ENCODE results near the gene TNFSF11. TPM values are rescaled to one million over a fixed set of nuclear protein-coding genes. Genes with fewer than 3 reads are reported as not detected.

Gene TNFSF11
- total RNA-seq, 1 experiment from 2014 or later: 3.5 TPM

DNA sequence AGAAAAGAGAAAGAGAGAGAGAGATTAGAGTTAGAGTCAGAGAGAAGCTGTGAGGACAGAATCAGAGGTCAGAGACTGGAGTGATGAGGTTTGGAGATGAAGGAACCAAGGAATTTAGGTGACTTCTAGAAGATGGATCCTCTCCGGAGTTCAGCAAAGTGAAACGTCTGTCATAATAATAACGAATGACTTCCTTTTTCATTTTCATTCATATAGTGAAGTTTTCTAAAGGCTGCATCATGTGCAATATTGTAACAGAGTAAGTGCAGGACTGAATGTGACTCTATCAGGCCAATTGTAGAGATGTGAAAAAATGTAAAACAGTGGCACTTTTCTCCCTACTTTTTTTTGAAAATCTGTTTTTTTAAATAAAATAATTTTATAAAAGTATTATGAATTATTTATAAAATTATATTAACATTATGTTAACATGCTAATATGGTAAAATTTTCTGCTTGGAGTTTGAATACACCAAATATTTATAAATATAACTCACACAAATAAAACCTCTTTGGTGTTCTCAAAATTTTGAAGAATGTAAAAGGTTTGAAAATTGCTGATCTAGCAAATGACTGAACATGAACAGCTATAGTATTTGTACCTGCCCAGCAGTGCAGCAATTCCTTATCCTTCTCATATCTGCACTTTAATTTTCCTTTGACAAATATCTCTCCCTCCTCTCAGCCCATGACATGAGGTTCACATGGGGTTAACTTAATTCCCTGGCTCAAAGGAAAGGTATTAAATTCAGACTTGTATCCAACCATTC is 4.2 kb upstream of the TNFSF11 start:
- no peaks in the 10 kb centered on the region for H4K20me1 ChIP-seq (ENCODE audit: control insufficient read depth, insufficient read depth, insufficient read length)
- H3K56ac ChIP-seq (ENCODE audit: insufficient read length, low read depth, low read length): no peak overlapping the region
- TF ChIP-seq, protein P1, sequence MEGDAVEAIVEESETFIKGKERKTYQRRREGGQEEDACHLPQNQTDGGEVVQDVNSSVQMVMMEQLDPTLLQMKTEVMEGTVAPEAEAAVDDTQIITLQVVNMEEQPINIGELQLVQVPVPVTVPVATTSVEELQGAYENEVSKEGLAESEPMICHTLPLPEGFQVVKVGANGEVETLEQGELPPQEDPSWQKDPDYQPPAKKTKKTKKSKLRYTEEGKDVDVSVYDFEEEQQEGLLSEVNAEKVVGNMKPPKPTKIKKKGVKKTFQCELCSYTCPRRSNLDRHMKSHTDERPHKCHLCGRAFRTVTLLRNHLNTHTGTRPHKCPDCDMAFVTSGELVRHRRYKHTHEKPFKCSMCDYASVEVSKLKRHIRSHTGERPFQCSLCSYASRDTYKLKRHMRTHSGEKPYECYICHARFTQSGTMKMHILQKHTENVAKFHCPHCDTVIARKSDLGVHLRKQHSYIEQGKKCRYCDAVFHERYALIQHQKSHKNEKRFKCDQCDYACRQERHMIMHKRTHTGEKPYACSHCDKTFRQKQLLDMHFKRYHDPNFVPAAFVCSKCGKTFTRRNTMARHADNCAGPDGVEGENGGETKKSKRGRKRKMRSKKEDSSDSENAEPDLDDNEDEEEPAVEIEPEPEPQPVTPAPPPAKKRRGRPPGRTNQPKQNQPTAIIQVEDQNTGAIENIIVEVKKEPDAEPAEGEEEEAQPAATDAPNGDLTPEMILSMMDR (conservative IDR thresholded peaks at IDR 0.05): no peak
- no peak overlapping the region for H3K18ac ChIP-seq (ENCODE audit: insufficient read length, low read depth, low read length)
- Mint-ChIP-seq H3K4me1 (peaks cover 16 to 17% of the 10 kb centered on the region in 2 experiments), H3K9me3 (peaks cover 15 to 30% of the 10 kb centered on the region in 2 experiments), H3K4me3 (no peak overlapping the region), H3K36me3 (ENCODE audit: insufficient read depth in 1 of 3, low read depth in 3 of 3) (peaks cover 12 to 26% (median 24%) of the 10 kb centered on the region in 3 experiments), H3K27me3 (ENCODE audit: low read depth) (peaks cover 6% of the 10 kb centered on the region), H3K27ac (no peak overlapping the region)
- no peak for DNase-seq
- H2AFZ ChIP-seq (ENCODE audit: low read length): no peak overlapping the region
- no peak overlapping the region for H3K14ac ChIP-seq (ENCODE audit: insufficient read depth, low read length)
- H3K4me1 ChIP-seq (ENCODE audit: insufficient read depth, low read length): peaks cover 8% of the 10 kb centered on the region; the same call in 1 of the 2 replicates
- H3K79me1 ChIP-seq (ENCODE audit: insufficient read depth, low read depth, low read length, poor library complexity, severe bottlenecking): no peaks in the 10 kb centered on the region
- no peak overlapping the region for H3T11ph ChIP-seq (ENCODE audit: low read length)
- H2BK5ac ChIP-seq (ENCODE audit: insufficient read length, low read length): no peak overlapping the region
- WGBS (ENCODE audit: extremely low coverage, insufficient read length, low lambda C conversion rate): no CpG with 5 or more reads among the region's 3 CpGs
- H3K27ac ChIP-seq (ENCODE audit: insufficient read length, low read depth, low read length): no peak overlapping the region
- H2BK20ac ChIP-seq (ENCODE audit: low read depth, low read length, poor library complexity, severe bottlenecking): no peak overlapping the region
- H3K4me2 ChIP-seq (ENCODE audit: insufficient read depth, insufficient read length, low read length): no peak overlapping the region
- H2BK12ac ChIP-seq (ENCODE audit: insufficient read length, low read depth, low read length): no peak overlapping the region
- no peaks in the 10 kb centered on the region for H3K27me3 ChIP-seq (ENCODE audit: insufficient read depth, low read length)
- H3K79me2 ChIP-seq (ENCODE audit: insufficient read depth, low read length): no peaks in the 10 kb centered on the region
- no peak overlapping the region for H4K8ac ChIP-seq (replicated peaks; ENCODE audit: insufficient read length, low read depth, low read length)
- H3K4ac ChIP-seq (ENCODE audit: low read depth, low read length): no peak overlapping the region
- no peak overlapping the region for H3K23ac ChIP-seq (ENCODE audit: insufficient read length, low read depth, low read length)
- H4K91ac ChIP-seq (ENCODE audit: insufficient read length, low read depth, low read length): no peak overlapping the region
- no peak overlapping the region for H2BK15ac ChIP-seq (ENCODE audit: low read depth, low read length)
- H2AK5ac ChIP-seq (ENCODE audit: insufficient read length, low read length): no peak overlapping the region
- no peak overlapping the region for H2BK120ac ChIP-seq (ENCODE audit: low read depth, low read length, poor library complexity, severe bottlenecking)
- peaks cover 4% of the 10 kb centered on the region for H3K23me2 ChIP-seq (ENCODE audit: insufficient read length, low read depth, low read length, poor library complexity, severe bottlenecking)
- H3K9me3 ChIP-seq (ENCODE audit: control insufficient read depth, low read depth, low read length): no peaks in the 10 kb centered on the region
- no peak overlapping the region for H4K5ac ChIP-seq (ENCODE audit: insufficient read length, low read depth, low read length)
- no peak overlapping the region for H3K9ac ChIP-seq (ENCODE audit: extremely low read depth, insufficient read length, low read length)
